Neural progenitor cell (in vitro differentiated cells): ENCODE measurements around the gene LOXHD1. TPM values are rescaled to one million over a fixed set of nuclear protein-coding genes. Genes with fewer than 3 reads are reported as not detected.

Source experiments
- DNase-seq: peaks from one replicate; pipeline ENCODE4 v3.0.0-alpha.2; 2016; ENCODE audit warnings: low spot score
- H2AFZ ChIP-seq: fragments of 200-600 bp; sonication (generic); replicated peaks from 2 replicates; pipeline ENCODE4 v1.6.1; 2016; ENCODE audit warnings: antibody characterized with exemption
- H3F3A ChIP-seq: fragments of 200-600 bp; sonication (generic); 2 replicates; pipeline ENCODE4 v1.6.1; 2016; ENCODE audit warnings: antibody characterized with exemption, low read depth
- H3K27ac ChIP-seq: fragments of 200-600 bp; sonication (generic); 2 replicates; pipeline ENCODE4 v1.5.1; 2016; ENCODE audit warnings: mild to moderate bottlenecking
- H3K27me3 ChIP-seq: fragments of 200-600 bp; sonication (generic); 2 replicates; pipeline ENCODE4 v1.6.1; 2016; ENCODE audit warnings: mild to moderate bottlenecking, moderate library complexity
- H3K36me3 ChIP-seq: fragments of 200-600 bp; sonication (generic); 2 replicates; pipeline ENCODE4 v1.5.1; 2016
- H3K4me1 ChIP-seq: fragments of 200-600 bp; sonication (generic); 2 replicates; pipeline ENCODE4 v1.6.1; 2016; ENCODE audit warnings: mixed run types
- H3K4me2 ChIP-seq: fragments of 200-600 bp; sonication (generic); 2 replicates; pipeline ENCODE4 v1.6.1; 2016
- H3K4me3 ChIP-seq: fragments of 200-600 bp; sonication (generic); 2 replicates; pipeline ENCODE4 v1.5.1; 2016
- H3K79me2 ChIP-seq: fragments of 200-600 bp; sonication (generic); 2 replicates; pipeline ENCODE4 v1.6.1; 2016; ENCODE audit warnings: low read depth
- H3K9ac ChIP-seq: fragments of 200-600 bp; sonication (generic); 2 replicates; pipeline ENCODE4 v1.6.1; 2016
- H3K9me3 ChIP-seq: fragments of 200-600 bp; sonication (generic); 2 replicates; pipeline ENCODE4 v1.5.1; 2016; ENCODE audit warnings: low read depth
- H4K20me1 ChIP-seq: fragments of 200-600 bp; sonication (generic); 2 replicates; pipeline ENCODE4 v1.6.1; 2016; ENCODE audit warnings: low read depth
- H3K27ac Mint-ChIP-seq: 3 replicates; pipeline ENCODE4 v1.8.0; 2021; ENCODE audit warnings: mixed read lengths
- H3K27me3 Mint-ChIP-seq: 2 replicates; pipeline ENCODE4 v1.8.0; 2022; ENCODE audit warnings: low read depth, mild to moderate bottlenecking, inconsistent platforms, moderate library complexity, mixed read lengths; ENCODE audit not compliant: insufficient read depth
- H3K36me3 Mint-ChIP-seq: 3 replicates; pipeline ENCODE4 v1.8.0; 2021; ENCODE audit warnings: mixed read lengths
- H3K4me1 Mint-ChIP-seq: 3 replicates; pipeline ENCODE4 v1.8.0; 2021; ENCODE audit warnings: mixed read lengths
- H3K4me3 Mint-ChIP-seq: 3 replicates; pipeline ENCODE4 v1.8.0; 2021; ENCODE audit warnings: mild to moderate bottlenecking, moderate library complexity, mixed read lengths
- H3K9me3 Mint-ChIP-seq: 3 replicates; pipeline ENCODE4 v1.8.0; 2020; ENCODE audit warnings: mixed read lengths
- CTCF ChIP-seq: fragments of 200-600 bp; sonication (generic); IDR thresholded peaks from 2 replicates; pipeline ENCODE4 v1.5.1; 2017; ENCODE audit warnings: antibody characterized with exemption, mild to moderate bottlenecking
- EZH2 ChIP-seq: fragments of 200-600 bp; sonication (generic); IDR thresholded peaks from 2 replicates; pipeline ENCODE4 v1.6.1; 2017; ENCODE audit warnings: antibody characterized with exemption, mild to moderate bottlenecking, moderate library complexity
- EZH2phosphoT487 ChIP-seq: fragments of 200-600 bp; sonication (generic); IDR thresholded peaks from 2 replicates; pipeline ENCODE4 v1.6.1; 2017; ENCODE audit warnings: antibody characterized with exemption
- total RNA-seq: library from RNA; depleted of rRNA; stranded (reverse); fragments of >200 nt; gene quantifications from 2 replicates; pipeline ENCODE4 v1.2.3, GENCODE V29; 2015; ENCODE audit warnings: low replicate concordance

LOXHD1 gene
- total RNA-seq, 1 donor from 2014 or later: not detected

GRCh38 chr18:46570134-46570533, 86.9 kb downstream of the LOXHD1 start:
- H3K4me2 ChIP-seq: no peak overlapping the region
- Mint-ChIP-seq H3K9me3 (no peaks in the 10 kb centered on the region), H3K4me3 (no peak overlapping the region), H3K27me3 (peaks cover 8% of the 10 kb centered on the region), H3K27ac (no peak overlapping the region), H3K36me3 (no peaks in the 10 kb centered on the region), H3K4me1 (peaks cover 3% of the 10 kb centered on the region)
- no peaks in the 10 kb centered on the region for H3K9me3 ChIP-seq
- no peak overlapping the region for H3K4me3 ChIP-seq
- peaks cover 5% of the 10 kb centered on the region for H3K4me1 ChIP-seq
- H4K20me1 ChIP-seq: no peaks in the 10 kb centered on the region
- no peaks in the 10 kb centered on the region for H3K79me2 ChIP-seq
- no peaks in the 10 kb centered on the region for H3K27me3 ChIP-seq
- no peak overlapping the region for H2AFZ ChIP-seq
- no peaks in the 10 kb centered on the region for H3K36me3 ChIP-seq
- no peak for TF ChIP-seq EZH2phosphoT487
- no peak for TF ChIP-seq EZH2
- no peak for TF ChIP-seq CTCF
- no peak overlapping the region for H3K27ac ChIP-seq
- H3K9ac ChIP-seq: no peak overlapping the region
- no peak for DNase-seq
- no peaks in the 10 kb centered on the region for H3F3A ChIP-seq

DNA sequence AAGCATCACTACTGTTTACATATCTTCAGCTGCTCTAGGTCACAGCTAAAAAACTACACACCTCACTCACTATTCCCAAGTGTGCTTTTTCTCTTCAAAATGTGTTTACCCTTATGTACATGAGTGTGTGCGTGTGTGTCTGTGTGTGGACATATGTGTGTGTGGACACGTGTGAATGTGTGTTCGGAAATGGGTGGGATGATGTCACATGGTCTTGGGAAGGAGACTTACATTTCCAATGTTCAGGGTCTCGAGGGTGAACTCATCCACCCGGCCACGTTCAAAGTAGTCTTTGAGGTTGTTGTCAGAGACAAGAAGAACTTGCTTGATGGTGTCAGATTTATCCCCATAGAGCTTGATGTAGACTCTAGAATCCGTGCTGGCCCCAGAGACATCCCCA, 87.8 kb downstream of the LOXHD1 start:
- no peak overlapping the region for H3K27ac Mint-ChIP-seq
- H3K27me3 Mint-ChIP-seq: peaks cover 8% of the 10 kb centered on the region
- no peak overlapping the region for H3K4me3 Mint-ChIP-seq
- Histone ChIP-seq H3K9ac (no peak overlapping the region), H3K4me3 (no peak overlapping the region), H3K4me2 (no peak overlapping the region), H3K27me3 (no peaks in the 10 kb centered on the region), H3K4me1 (peaks cover 5% of the 10 kb centered on the region), H3K36me3 (no peaks in the 10 kb centered on the region), H3F3A (no peaks in the 10 kb centered on the region), H3K27ac (no peak overlapping the region), H3K9me3 (no peaks in the 10 kb centered on the region), H2AFZ (no peak overlapping the region), H3K79me2 (no peaks in the 10 kb centered on the region), H4K20me1 (no peaks in the 10 kb centered on the region)
- H3K4me1 Mint-ChIP-seq: peaks cover 4% of the 10 kb centered on the region
- DNase-seq: no peak
- TF ChIP-seq CTCF (no peak), EZH2 (no peak), EZH2phosphoT487 (no peak)
- H3K9me3 Mint-ChIP-seq: no peaks in the 10 kb centered on the region
- no peaks in the 10 kb centered on the region for H3K36me3 Mint-ChIP-seq

GRCh38 chr18:46567196-46567595, 89.8 kb downstream of the LOXHD1 start:
- H4K20me1 ChIP-seq: no peaks in the 10 kb centered on the region
- H3K4me2 ChIP-seq: no peak overlapping the region
- Mint-ChIP-seq H3K36me3 (no peaks in the 10 kb centered on the region), H3K27me3 (peaks cover 8% of the 10 kb centered on the region), H3K4me1 (peaks cover 11% of the 10 kb centered on the region), H3K4me3 (no peak overlapping the region), H3K9me3 (no peaks in the 10 kb centered on the region), H3K27ac (no peak overlapping the region)
- DNase-seq: no peak
- no peak overlapping the region for H3K9ac ChIP-seq
- no peaks in the 10 kb centered on the region for H3K27me3 ChIP-seq
- no peak overlapping the region for H3K27ac ChIP-seq
- peaks cover 21% of the 10 kb centered on the region for H3K4me1 ChIP-seq
- TF ChIP-seq CTCF (no peak), EZH2 (no peak), EZH2phosphoT487 (no peak)
- no peak overlapping the region for H2AFZ ChIP-seq
- H3F3A ChIP-seq: no peaks in the 10 kb centered on the region
- H3K9me3 ChIP-seq: no peaks in the 10 kb centered on the region
- no peaks in the 10 kb centered on the region for H3K79me2 ChIP-seq
- H3K36me3 ChIP-seq: no peaks in the 10 kb centered on the region
- H3K4me3 ChIP-seq: no peak overlapping the region

DNA sequence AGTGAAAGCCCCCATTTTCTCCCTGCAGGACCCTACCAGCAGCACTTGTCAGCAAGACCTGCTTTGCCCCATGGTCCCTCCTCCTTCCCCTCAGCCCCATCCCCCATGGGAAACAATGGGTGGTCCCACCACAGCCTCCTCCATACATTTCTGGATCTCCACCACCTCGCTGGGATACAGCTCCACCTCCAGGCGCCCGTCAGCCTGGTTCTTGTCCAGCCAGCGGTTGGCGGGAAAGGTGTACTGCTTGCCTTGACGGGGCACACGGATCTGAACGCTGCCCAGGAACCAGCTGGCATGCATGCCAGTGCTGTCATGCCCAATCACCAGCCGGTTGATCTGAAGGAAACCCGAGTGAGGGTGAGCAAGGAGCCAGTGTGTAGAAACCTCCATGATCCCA, 90.9 kb downstream of the LOXHD1 start:
- Mint-ChIP-seq H3K27ac (no peak overlapping the region), H3K36me3 (no peaks in the 10 kb centered on the region)
- H3K4me1 ChIP-seq: peaks cover 21% of the 10 kb centered on the region

More for the DNA sequence above, 90.9 kb downstream of the LOXHD1 start:
- Histone ChIP-seq H3K36me3 (no peaks in the 10 kb centered on the region), H3K4me2 (no peak overlapping the region), H3F3A (no peaks in the 10 kb centered on the region), H2AFZ (no peak overlapping the region), H3K27ac (no peak overlapping the region), H3K4me3 (no peak overlapping the region), H3K27me3 (no peaks in the 10 kb centered on the region), H4K20me1 (no peaks in the 10 kb centered on the region), H3K9me3 (no peaks in the 10 kb centered on the region), H3K9ac (no peak overlapping the region), H3K79me2 (no peaks in the 10 kb centered on the region)
- Mint-ChIP-seq H3K27me3 (peaks cover 10% of the 10 kb centered on the region), H3K4me1 (peaks cover 11% of the 10 kb centered on the region), H3K4me3 (peak overlapping the region; percentile 21), H3K9me3 (no peaks in the 10 kb centered on the region)
- no peak for TF ChIP-seq EZH2phosphoT487
- TF ChIP-seq EZH2: no peak
- TF ChIP-seq CTCF: no peak
- DNase-seq: no peak
